AG08396 (cell line): ENCODE results near the gene NPIPB6.

Source experiments
- DNase-seq: peaks from one replicate; pipeline ENCODE4 v3.0.0; 2012; ENCODE audit warnings: low spot score, mixed read lengths

NPIPB6 gene

GRCh38 chr16:28297784-28298510 lies 65.4 kb downstream of the NPIPB6 start:
- DNase-seq = no peak

GRCh38 chr16:28297308-28297707 lies 66.0 kb downstream of the NPIPB6 start:
- DNase-seq = no peak

GRCh38 chr16:28295276-28295675 lies 68.0 kb downstream of the NPIPB6 start:
- DNase-seq = no peak

GRCh38 chr16:28294201-28294600 lies 69.1 kb downstream of the NPIPB6 start:
- DNase-seq = no peak

- no peak for DNase-seq
These were observed 69.7 kb downstream of the NPIPB6 start for GRCh38 chr16:28293601-28293960.

- no peak for DNase-seq
These were observed 70.3 kb downstream of the NPIPB6 start for GRCh38 chr16:28292731-28293600.
